Keratinocyte (primary cell): ENCODE results near the gene VANGL2. TPM values are rescaled to one million over a fixed set of nuclear protein-coding genes. Genes with fewer than 3 reads are reported as not detected.

Source experiments
- DNase-seq: peaks from one replicate; pipeline ENCODE4 v3.0.0-alpha.2; 2011; ENCODE audit warnings: low read depth, missing footprints, low spot score
- FAIRE-seq: peaks from 2 replicates; lab custom pipeline; 2011; peaks lifted over from hg19 to GRCh38; lab: Jason Lieb, UNC
- H2AFZ ChIP-seq: 2 replicates; pipeline ENCODE4 v1.6.0; 2012; ENCODE audit warnings: low read length, control low read depth, inconsistent platforms; ENCODE audit not compliant: control insufficient read depth
- H3K27ac ChIP-seq: 2 replicates; pipeline ENCODE4 v1.5.1; 2011; ENCODE audit warnings: low read length; ENCODE audit not compliant: control insufficient read depth, insufficient read depth
- H3K27me3 ChIP-seq: 3 replicates; pipeline ENCODE4 v1.6.0; 2011; ENCODE audit warnings: low read length; ENCODE audit not compliant: control insufficient read depth, insufficient read depth; ENCODE audit errors: extremely low read depth
- H3K36me3 ChIP-seq, 2 experiments: 2 replicates in 1 of 2; 3 replicates in 1 of 2; pipeline ENCODE4 v1.5.1; 2011; ENCODE audit warnings: low read length in 2 of 2, mild to moderate bottlenecking in 1 of 2; ENCODE audit not compliant: control insufficient read depth in 2 of 2, insufficient read depth in 2 of 2; ENCODE audit errors: extremely low read depth in 1 of 2
- H3K4me1 ChIP-seq: 3 replicates; pipeline ENCODE4 v1.5.1; 2011; ENCODE audit warnings: low read length; ENCODE audit not compliant: control insufficient read depth, insufficient read depth; ENCODE audit errors: extremely low read depth
- H3K4me2 ChIP-seq: 3 replicates; pipeline ENCODE4 v1.6.0; 2011; ENCODE audit warnings: low read depth, low read length; ENCODE audit not compliant: control insufficient read depth, insufficient read depth; ENCODE audit errors: extremely low read depth
- H3K4me3 ChIP-seq, 3 experiments: fragments of 200-600 bp in 1 of 3; sonication (generic) in 1 of 3; 2 replicates in 2 of 3; 3 replicates in 1 of 3; pipeline ENCODE4 v1.5.1; 2011 to 2016; ENCODE audit warnings: low read length in 3 of 3, mild to moderate bottlenecking in 3 of 3, control low read depth in 2 of 3, inconsistent platforms in 1 of 3, low read depth in 1 of 3, mixed read lengths in 1 of 3, mixed run types in 1 of 3, moderate library complexity in 1 of 3; ENCODE audit not compliant: control insufficient read depth in 2 of 3, insufficient read depth in 2 of 3; ENCODE audit errors: extremely low read depth in 1 of 3
- H3K79me2 ChIP-seq: 2 replicates; pipeline ENCODE4 v1.6.0; 2012; ENCODE audit warnings: low read length; ENCODE audit not compliant: control insufficient read depth, insufficient read depth
- H3K9ac ChIP-seq: 3 replicates; pipeline ENCODE4 v1.6.0; 2011; ENCODE audit warnings: low read length; ENCODE audit not compliant: control insufficient read depth, insufficient read depth; ENCODE audit errors: extremely low read depth
- H3K9me1 ChIP-seq: 3 replicates; pipeline ENCODE4 v1.6.0; 2011; ENCODE audit warnings: low read length; ENCODE audit not compliant: control insufficient read depth, insufficient read depth; ENCODE audit errors: extremely low read depth
- H3K9me3 ChIP-seq: 2 replicates; pipeline ENCODE4 v1.5.1; 2012; ENCODE audit warnings: low read depth, low read length; ENCODE audit not compliant: control insufficient read depth
- H4K20me1 ChIP-seq: 3 replicates; pipeline ENCODE4 v1.6.0; 2011; ENCODE audit warnings: low read length; ENCODE audit not compliant: control insufficient read depth, insufficient read depth; ENCODE audit errors: extremely low read depth
- CTCF ChIP-seq, 3 experiments: IDR thresholded peaks in 1 of 3; conservative IDR thresholded peaks in 1 of 3; optimal IDR thresholded peaks in 1 of 3; 2 replicates in 2 of 3; 3 replicates in 1 of 3; pipeline versions ENCODE3 to v1.5.1; 2011; ENCODE audit warnings: low read length in 3 of 3, mild to moderate bottlenecking in 3 of 3, moderate library complexity in 2 of 3, control low read depth in 1 of 3, inconsistent platforms in 1 of 3; ENCODE audit not compliant: insufficient read depth in 2 of 3; ENCODE audit errors: extremely low read depth in 1 of 3
- EZH2 ChIP-seq: IDR thresholded peaks from one replicate; pipeline ENCODE4 v1.6.1; 2012; ENCODE audit warnings: inconsistent platforms, mild to moderate bottlenecking, low read length, moderate library complexity
- dilution Hi-C: fragments of 300-500 bp; cut with MboI; formaldehyde crosslinking; loops from one replicate; pipeline ENCODE4 v1.7.0; 2020; ENCODE audit warnings: low sequenced_read_pairs; ENCODE audit not compliant: extremely low pct_ligation_motif_present
- polyA plus RNA-seq, 5 experiments: library from polyadenylated mRNA; depleted of rRNA in 3 of 5; stranded (reverse) in 3 of 5; stranded (forward) in 1 of 5; unstranded in 1 of 5; fragments of >200 nt; gene quantifications; 1 replicate in 1 of 5; 2 replicates in 3 of 5; 3 replicates in 1 of 5; pipeline versions ENCODE4 v1.2.1 to v1.2.3, GENCODE V29; 2011 to 2012; ENCODE audit warnings: missing spikeins in 2 of 5, low read depth in 1 of 5, low replicate concordance in 1 of 5

VANGL2 gene
- polyA plus RNA-seq, 1 donor (not counting 4 experiments of a cell fraction or from before 2014, with no cell fraction given), result 10.9 TPM

GRCh38 chr1:160410406-160411005, 10.1 kb downstream of the VANGL2 start:
- Histone ChIP-seq H4K20me1 (no peaks in the 10 kb centered on the region), H3K79me2 (peaks cover 2% of the 10 kb centered on the region), H3K27ac (no peak overlapping the region), H2AFZ (no peak overlapping the region), H3K9ac (no peak overlapping the region), H3K4me2 (no peak overlapping the region), H3K36me3 (no peaks in the 10 kb centered on the region), H3K9me3 (no peaks in the 10 kb centered on the region), H3K4me3 (no peak overlapping the region), H3K27me3 (no peaks in the 10 kb centered on the region), H3K4me1 (peaks cover 56% of the 10 kb centered on the region), H3K9me1 (peaks cover 3% of the 10 kb centered on the region)
- dilution Hi-C loops, result no loop called here
- FAIRE-seq, result no peak
- no peak for TF ChIP-seq CTCF (optimal IDR thresholded peaks at IDR 0.05 in 1 of 3, IDR thresholded peaks at IDR 0.05 in 1 of 3, conservative IDR thresholded peaks at IDR 0.05 in 1 of 3; ENCODE audit: extremely low read depth in 1 of 3, insufficient read depth in 2 of 3, low read length in 3 of 3)
- TF ChIP-seq EZH2, result no peak
- DNase-seq, result no peak

GRCh38 chr1:160411271-160412027, 11.1 kb downstream of the VANGL2 start:
- dilution Hi-C loops, result no loop called here
- no peak overlapping the region for H3K4me2 ChIP-seq

More at GRCh38 chr1:160411271-160412027, 11.1 kb downstream of the VANGL2 start:
- no peak for TF ChIP-seq EZH2
- TF ChIP-seq CTCF (optimal IDR thresholded peaks at IDR 0.05 in 1 of 3, IDR thresholded peaks at IDR 0.05 in 1 of 3, conservative IDR thresholded peaks at IDR 0.05 in 1 of 3; ENCODE audit: extremely low read depth in 1 of 3, insufficient read depth in 2 of 3, low read length in 3 of 3), result peak in 1 of 3 experiments; percentile 11
- Histone ChIP-seq H3K4me1 (peaks cover 47% of the 10 kb centered on the region), H4K20me1 (no peaks in the 10 kb centered on the region), H3K4me3 (no peak overlapping the region), H3K9me1 (peaks cover 3% of the 10 kb centered on the region), H2AFZ (no peak overlapping the region), H3K9ac (no peak overlapping the region), H3K27ac (no peak overlapping the region), H3K36me3 (no peaks in the 10 kb centered on the region), H3K27me3 (no peaks in the 10 kb centered on the region), H3K9me3 (no peaks in the 10 kb centered on the region), H3K79me2 (peaks cover 2% of the 10 kb centered on the region)
- DNase-seq, result no peak
- FAIRE-seq, result no peak
